OCI-LY1 (cell line): Measurements from ENCODE around the gene MAP4.

Experiments
- H2AFZ ChIP-seq: fragments of 200-600 bp; sonication (generic), shearing (Covaris generic); 2 replicates; pipeline ENCODE4 v1.6.0; 2014; ENCODE audit warnings: antibody characterized with exemption, mild to moderate bottlenecking, low read length
- H3F3A ChIP-seq: fragments of 200-600 bp; sonication (generic), shearing (Covaris generic); 2 replicates; pipeline ENCODE4 v1.6.0; 2014; ENCODE audit warnings: mild to moderate bottlenecking, antibody characterized with exemption, low read length, moderate library complexity; ENCODE audit not compliant: insufficient read depth
- H3K27ac ChIP-seq: fragments of 200-600 bp; sonication (generic); 2 replicates; pipeline ENCODE4 v1.5.1; 2014; ENCODE audit warnings: low read length, mixed run types, mild to moderate bottlenecking, low read depth; ENCODE audit not compliant: poor library complexity, severe bottlenecking
- H3K27me3 ChIP-seq: fragments of 200-600 bp; sonication (generic); 2 replicates; pipeline ENCODE4 v1.6.0; 2014; ENCODE audit warnings: antibody characterized with exemption, mild to moderate bottlenecking, low read length, moderate library complexity; ENCODE audit not compliant: insufficient read depth
- H3K36me3 ChIP-seq: fragments of 200-600 bp; sonication (generic); 2 replicates; pipeline ENCODE4 v1.6.1; 2014; ENCODE audit warnings: mild to moderate bottlenecking, antibody characterized with exemption, low read length, moderate library complexity, mixed read lengths; ENCODE audit not compliant: insufficient read depth
- H3K4me1 ChIP-seq: fragments of 200-600 bp; sonication (generic); 2 replicates; pipeline ENCODE4 v1.5.1; 2014; ENCODE audit warnings: mild to moderate bottlenecking, low read length, moderate library complexity; ENCODE audit not compliant: insufficient read depth, severe bottlenecking
- H3K4me2 ChIP-seq: fragments of 200-600 bp; sonication (generic), shearing (Covaris generic); 2 replicates; pipeline ENCODE4 v1.6.1; 2014; ENCODE audit warnings: low read length
- H3K4me3 ChIP-seq: fragments of 200-600 bp; sonication (generic); 2 replicates; pipeline ENCODE4 v1.5.1; 2014; ENCODE audit warnings: low read length, low read depth, mild to moderate bottlenecking, mixed read lengths; ENCODE audit not compliant: poor library complexity, severe bottlenecking
- H3K79me2 ChIP-seq: fragments of 200-600 bp; shearing (Covaris generic); 2 replicates; pipeline ENCODE4 v1.6.1; 2016; ENCODE audit warnings: mixed run types, low read length, mixed read lengths; ENCODE audit not compliant: insufficient read depth
- H3K9ac ChIP-seq: fragments of 200-600 bp; sonication (generic), shearing (Covaris generic); 2 replicates; pipeline ENCODE4 v1.6.1; 2014; ENCODE audit warnings: mild to moderate bottlenecking, low read length, mixed read lengths
- H3K9me2 ChIP-seq: fragments of 200-600 bp; sonication (generic), shearing (Covaris generic); 2 replicates; pipeline ENCODE4 v1.6.1; 2014; ENCODE audit warnings: low read depth, mild to moderate bottlenecking, low read length, mixed read lengths
- H3K9me3 ChIP-seq: fragments of 200-600 bp; shearing (Covaris generic); 2 replicates; pipeline ENCODE4 v1.6.1; 2014; ENCODE audit warnings: low read length, mixed read lengths
- H4K20me1 ChIP-seq: fragments of 200-600 bp; sonication (generic), shearing (Covaris generic); 2 replicates; pipeline ENCODE4 v1.6.0; 2016; ENCODE audit warnings: mild to moderate bottlenecking, low read length; ENCODE audit not compliant: insufficient read depth
- CTCF ChIP-seq: fragments of 200-600 bp; sonication (generic), shearing (Covaris generic); IDR thresholded peaks from 2 replicates; pipeline ENCODE4 v1.5.1; 2017; ENCODE audit warnings: mild to moderate bottlenecking, antibody characterized with exemption, low read length, moderate library complexity, mixed read lengths
- EZH2 ChIP-seq: fragments of 200-600 bp; sonication (generic), shearing (Covaris generic); IDR thresholded peaks from 2 replicates; pipeline ENCODE4 v1.8.0; 2017; ENCODE audit warnings: borderline replicate concordance, mixed run types, mild to moderate bottlenecking, antibody characterized with exemption, low read length, moderate library complexity, mixed read lengths

MAP4 gene

GRCh38 chr3:47867451-47868044 is 148.7 kb downstream of the MAP4 start:
- H3K79me2 ChIP-seq: no peaks in the 10 kb centered on the region
- no peak overlapping the region for H3K27ac ChIP-seq
- H3K9ac ChIP-seq: no peak overlapping the region
- no peaks in the 10 kb centered on the region for H3K4me1 ChIP-seq
- no peaks in the 10 kb centered on the region for H4K20me1 ChIP-seq
- TF ChIP-seq EZH2 (no peak), CTCF (no peak)
- H2AFZ ChIP-seq: no peak overlapping the region
- peaks cover 62% of the 10 kb centered on the region for H3K36me3 ChIP-seq
- H3K27me3 ChIP-seq: no peaks in the 10 kb centered on the region
- no peak overlapping the region for H3K4me3 ChIP-seq
- H3K9me2 ChIP-seq: no peaks in the 10 kb centered on the region
- no peaks in the 10 kb centered on the region for H3F3A ChIP-seq
- H3K4me2 ChIP-seq: no peak overlapping the region
- no peaks in the 10 kb centered on the region for H3K9me3 ChIP-seq

GRCh38 chr3:47865192-47865591 is 151.0 kb downstream of the MAP4 start:
- Histone ChIP-seq H3K4me3 (no peak overlapping the region), H2AFZ (no peak overlapping the region), H3F3A (no peaks in the 10 kb centered on the region), H3K36me3 (peaks cover 48% of the 10 kb centered on the region), H3K9ac (no peak overlapping the region), H4K20me1 (no peaks in the 10 kb centered on the region), H3K4me1 (no peaks in the 10 kb centered on the region), H3K4me2 (no peak overlapping the region), H3K27me3 (no peaks in the 10 kb centered on the region), H3K27ac (no peak overlapping the region), H3K9me2 (no peaks in the 10 kb centered on the region), H3K79me2 (no peaks in the 10 kb centered on the region), H3K9me3 (no peaks in the 10 kb centered on the region)
- TF ChIP-seq EZH2 (no peak), CTCF (no peak)

- Histone ChIP-seq H4K20me1 (no peaks in the 10 kb centered on the region), H3K9me3 (no peaks in the 10 kb centered on the region), H3F3A (no peaks in the 10 kb centered on the region), H3K27ac (no peak overlapping the region), H3K4me3 (no peak overlapping the region), H3K4me1 (no peaks in the 10 kb centered on the region), H2AFZ (no peak overlapping the region), H3K9me2 (no peaks in the 10 kb centered on the region), H3K4me2 (no peak overlapping the region), H3K9ac (no peak overlapping the region), H3K27me3 (no peaks in the 10 kb centered on the region), H3K36me3 (peaks cover 32% of the 10 kb centered on the region), H3K79me2 (no peaks in the 10 kb centered on the region)
- TF ChIP-seq EZH2: no peak
- no peak for TF ChIP-seq CTCF
Measured at GRCh38 chr3:47863391-47864128, 152.7 kb downstream of the MAP4 start.
